Endodermal cell (in vitro differentiated cells): ENCODE measurements around the gene DOK6. TPM values are rescaled to one million over a fixed set of nuclear protein-coding genes. Genes with fewer than 3 reads are reported as not detected.

ENCODE experiments used
- DNase-seq: peaks from one replicate; pipeline ENCODE4 v3.0.0-alpha.2; 2017
- H3K27ac ChIP-seq: 2 replicates; pipeline ENCODE4 v1.5.1; 2013; ENCODE audit warnings: mild to moderate bottlenecking, low read depth, low read length, moderate library complexity
- H3K27me3 ChIP-seq: 2 replicates; pipeline ENCODE4 v1.6.1; 2013; ENCODE audit warnings: mild to moderate bottlenecking, low read length, moderate library complexity; ENCODE audit not compliant: insufficient read depth, control insufficient read depth, poor library complexity, severe bottlenecking
- H3K36me3 ChIP-seq: 2 replicates; pipeline ENCODE4 v1.7.0; 2013; ENCODE audit warnings: mild to moderate bottlenecking, low read length, moderate library complexity; ENCODE audit not compliant: control insufficient read depth, insufficient read depth
- H3K4me1 ChIP-seq: one replicate; pipeline ENCODE4 v1.7.0; 2013; ENCODE audit warnings: low read length; ENCODE audit not compliant: control insufficient read depth, insufficient read depth
- H3K4me3 ChIP-seq: 2 replicates; pipeline ENCODE4 v1.5.1; 2013; ENCODE audit warnings: mild to moderate bottlenecking, low read length, moderate library complexity
- H3K9ac ChIP-seq: 2 replicates; pipeline ENCODE4 v1.6.1; 2013; ENCODE audit warnings: mild to moderate bottlenecking, low read length, moderate library complexity; ENCODE audit not compliant: poor library complexity, severe bottlenecking; ENCODE audit errors: extremely low read depth
- H3K9me3 ChIP-seq: 2 replicates; pipeline ENCODE4 v1.6.1; 2013; ENCODE audit warnings: mild to moderate bottlenecking, low read length, moderate library complexity; ENCODE audit not compliant: control insufficient read depth
- H3K27ac Mint-ChIP-seq: 2 replicates; pipeline ENCODE4 v1.8.0; 2020; ENCODE audit warnings: mixed read lengths
- H3K27me3 Mint-ChIP-seq: 2 replicates; pipeline ENCODE4 v1.8.0; 2021; ENCODE audit warnings: mild to moderate bottlenecking, mixed read lengths; ENCODE audit not compliant: insufficient read depth
- H3K36me3 Mint-ChIP-seq: 2 replicates; pipeline ENCODE4 v1.8.0; 2020; ENCODE audit warnings: low read depth, mixed read lengths
- H3K4me1 Mint-ChIP-seq: 2 replicates; pipeline ENCODE4 v1.8.0; 2020; ENCODE audit warnings: mixed read lengths
- H3K4me3 Mint-ChIP-seq: 2 replicates; pipeline ENCODE4 v1.8.0; 2020; ENCODE audit warnings: mild to moderate bottlenecking, moderate library complexity, mixed read lengths
- H3K9me3 Mint-ChIP-seq: 2 replicates; pipeline ENCODE4 v1.8.0; 2020; ENCODE audit warnings: mild to moderate bottlenecking, mixed read lengths
- WGBS, 2 experiments: methylation state at CpG; one replicate each; pipeline versions ENCODE4 v1.1.5 to v1.1.7; 2013; ENCODE audit warnings: missing lambda C conversion rate in 2 of 2, mixed read lengths in 1 of 2; ENCODE audit not compliant: insufficient coverage in 1 of 2, insufficient read length in 1 of 2; 5-methylcytosine and 5-hydroxymethylcytosine counted together
- total RNA-seq, 2 donors: library from RNA; stranded (reverse); fragmentation: NEBNext Ultra II Directional in 1 of 2; extraction: Animal tissue kit (Norgen Biotek cat#: 25700) in 1 of 2; gene quantifications; 2 replicates in 1 of 2; 3 replicates in 1 of 2; pipeline ENCODE4 v1.2.1, GENCODE V29; 2021
- TF ChIP-seq, protein P1 (sequence below): fragments of 200-600 bp; sonication (generic); conservative IDR thresholded peaks from 2 replicates; pipeline ENCODE4 v1.5.0; 2021; ENCODE audit warnings: antibody characterized with exemption, mild to moderate bottlenecking

DOK6 gene
- total RNA-seq, 2 donors from 2014 or later, result 5.7 to 5.9 TPM

DNA sequence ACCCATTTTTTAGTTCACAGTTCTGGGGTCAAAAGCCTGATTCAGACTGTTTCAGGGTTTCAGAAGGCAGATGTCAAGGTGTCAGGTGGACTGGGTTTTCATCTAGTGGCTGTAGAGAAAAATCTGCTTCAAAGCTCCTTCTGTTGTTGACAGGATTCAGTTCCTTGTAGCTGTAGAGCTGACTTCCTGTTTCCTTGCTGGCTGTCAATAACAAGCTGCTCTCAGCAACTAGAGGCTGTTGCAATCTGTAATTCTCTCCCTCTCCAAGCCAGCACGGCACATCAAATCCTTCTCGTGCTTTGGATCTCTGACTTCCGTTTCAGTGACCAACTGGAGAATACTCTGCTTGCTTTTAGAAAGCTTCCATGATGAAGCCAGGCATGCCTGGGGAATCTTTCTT is 179.4 kb downstream of the DOK6 start:
- Histone ChIP-seq H3K36me3 (no peaks in the 10 kb centered on the region), H3K27me3 (no peaks in the 10 kb centered on the region), H3K4me1 (no peaks in the 10 kb centered on the region), H3K9ac (no peak overlapping the region), H3K4me3 (no peak overlapping the region), H3K9me3 (no peaks in the 10 kb centered on the region), H3K27ac (no peak overlapping the region)
- DNase-seq, result no peak
- no peaks in the 10 kb centered on the region for H3K36me3 Mint-ChIP-seq
- no peaks in the 10 kb centered on the region for H3K9me3 Mint-ChIP-seq
- no peaks in the 10 kb centered on the region for H3K27me3 Mint-ChIP-seq
- WGBS, 2 experiments, result 90 to 92% methylated on average over 3 of the region's 3 CpGs
- H3K4me1 Mint-ChIP-seq, result no peaks in the 10 kb centered on the region
- TF ChIP-seq, protein P1, sequence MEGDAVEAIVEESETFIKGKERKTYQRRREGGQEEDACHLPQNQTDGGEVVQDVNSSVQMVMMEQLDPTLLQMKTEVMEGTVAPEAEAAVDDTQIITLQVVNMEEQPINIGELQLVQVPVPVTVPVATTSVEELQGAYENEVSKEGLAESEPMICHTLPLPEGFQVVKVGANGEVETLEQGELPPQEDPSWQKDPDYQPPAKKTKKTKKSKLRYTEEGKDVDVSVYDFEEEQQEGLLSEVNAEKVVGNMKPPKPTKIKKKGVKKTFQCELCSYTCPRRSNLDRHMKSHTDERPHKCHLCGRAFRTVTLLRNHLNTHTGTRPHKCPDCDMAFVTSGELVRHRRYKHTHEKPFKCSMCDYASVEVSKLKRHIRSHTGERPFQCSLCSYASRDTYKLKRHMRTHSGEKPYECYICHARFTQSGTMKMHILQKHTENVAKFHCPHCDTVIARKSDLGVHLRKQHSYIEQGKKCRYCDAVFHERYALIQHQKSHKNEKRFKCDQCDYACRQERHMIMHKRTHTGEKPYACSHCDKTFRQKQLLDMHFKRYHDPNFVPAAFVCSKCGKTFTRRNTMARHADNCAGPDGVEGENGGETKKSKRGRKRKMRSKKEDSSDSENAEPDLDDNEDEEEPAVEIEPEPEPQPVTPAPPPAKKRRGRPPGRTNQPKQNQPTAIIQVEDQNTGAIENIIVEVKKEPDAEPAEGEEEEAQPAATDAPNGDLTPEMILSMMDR, result no peak
- no peak overlapping the region for H3K4me3 Mint-ChIP-seq
- H3K27ac Mint-ChIP-seq, result no peak overlapping the region

DNA sequence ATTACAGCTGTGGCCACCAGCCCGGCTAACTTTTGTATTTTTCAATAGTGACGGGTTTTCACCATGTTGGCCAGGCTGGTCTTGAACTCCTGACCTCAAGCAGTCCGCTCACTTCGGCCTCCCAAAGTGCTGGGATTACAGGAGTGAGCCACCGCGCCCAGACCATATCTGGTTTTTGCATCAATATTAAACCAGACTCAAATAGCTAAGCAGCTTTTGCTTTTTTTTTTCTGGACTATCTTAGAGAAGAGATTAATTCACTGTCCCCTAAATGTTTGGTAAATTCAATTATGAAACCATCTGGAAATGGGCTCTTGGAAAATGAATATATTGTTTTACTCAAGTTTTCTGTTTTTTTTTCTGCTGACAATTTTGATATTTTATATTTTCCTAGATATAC is 183.7 kb downstream of the DOK6 start:
- H3K36me3 ChIP-seq, result no peaks in the 10 kb centered on the region
- no peaks in the 10 kb centered on the region for H3K9me3 ChIP-seq
- H3K4me3 Mint-ChIP-seq, result no peak overlapping the region
- H3K9me3 Mint-ChIP-seq, result no peaks in the 10 kb centered on the region
- DNase-seq, result no peak
- H3K9ac ChIP-seq, result no peak overlapping the region
- H3K4me1 ChIP-seq, result no peaks in the 10 kb centered on the region
- WGBS, 2 experiments, result 93 to 98% methylated on average over 2 to 6 of the region's 6 CpGs
- no peak overlapping the region for H3K27ac Mint-ChIP-seq
- H3K27ac ChIP-seq, result no peak overlapping the region
- TF ChIP-seq, protein P1, result no peak
- H3K4me3 ChIP-seq, result no peak overlapping the region
- H3K4me1 Mint-ChIP-seq, result no peaks in the 10 kb centered on the region
- H3K36me3 Mint-ChIP-seq, result no peaks in the 10 kb centered on the region
- no peaks in the 10 kb centered on the region for H3K27me3 Mint-ChIP-seq
- H3K27me3 ChIP-seq, result no peaks in the 10 kb centered on the region

DNA sequence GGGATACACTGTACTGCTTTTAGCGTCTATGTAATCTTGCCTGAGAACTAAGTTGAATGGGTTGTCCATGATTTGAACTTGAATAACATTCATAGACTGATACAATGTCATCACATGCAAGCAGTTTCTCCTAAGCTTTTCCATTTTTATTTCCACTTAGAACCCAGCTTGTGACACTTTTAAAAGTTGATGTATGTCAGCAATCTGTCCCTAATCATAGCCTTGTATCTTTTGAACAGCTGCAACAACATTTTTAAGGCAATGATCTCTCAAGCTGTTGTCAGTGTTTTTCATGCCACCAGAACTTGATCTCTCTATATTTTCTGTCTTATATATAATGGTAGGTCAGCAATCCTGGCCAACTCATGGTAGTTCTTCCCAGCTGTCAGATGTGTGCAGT is 185.0 kb downstream of the DOK6 start:
- 86 to 88% methylated on average over 1 of the region's 1 CpG for WGBS, 2 experiments
- no peaks in the 10 kb centered on the region for H3K27me3 ChIP-seq
- no peaks in the 10 kb centered on the region for H3K4me1 ChIP-seq
- H3K4me3 ChIP-seq, result no peak overlapping the region
- H3K27ac ChIP-seq, result no peak overlapping the region
- Mint-ChIP-seq H3K27ac (no peak overlapping the region), H3K9me3 (no peaks in the 10 kb centered on the region), H3K27me3 (no peaks in the 10 kb centered on the region), H3K36me3 (no peaks in the 10 kb centered on the region), H3K4me3 (no peak overlapping the region), H3K4me1 (no peaks in the 10 kb centered on the region)
- H3K9ac ChIP-seq, result no peak overlapping the region
- TF ChIP-seq, protein P1, result no peak
- DNase-seq, result no peak
- H3K9me3 ChIP-seq, result no peaks in the 10 kb centered on the region
- no peaks in the 10 kb centered on the region for H3K36me3 ChIP-seq
